Osteocyte (in vitro differentiated cells): ENCODE data around the gene LRRC56. TPM values are rescaled to one million over a fixed set of nuclear protein-coding genes. Genes with fewer than 3 reads are reported as not detected.

Source experiments
- DNase-seq: peaks from one replicate; pipeline ENCODE4 v3.0.0; 2021; ENCODE audit warnings: mixed read lengths; ENCODE audit not compliant: unreplicated experiment; ENCODE audit errors: extremely low spot score
- H3K27ac Mint-ChIP-seq: one replicate; pipeline ENCODE4 v1.8.0; 2021; ENCODE audit warnings: mild to moderate bottlenecking, mixed read lengths; ENCODE audit not compliant: unreplicated experiment
- H3K27me3 Mint-ChIP-seq: one replicate; pipeline ENCODE4 v1.8.0; 2021; ENCODE audit warnings: mixed read lengths; ENCODE audit not compliant: unreplicated experiment
- H3K36me3 Mint-ChIP-seq: one replicate; pipeline ENCODE4 v1.8.0; 2021; ENCODE audit warnings: mixed read lengths; ENCODE audit not compliant: unreplicated experiment
- H3K4me1 Mint-ChIP-seq: one replicate; pipeline ENCODE4 v1.8.0; 2021; ENCODE audit warnings: mixed read lengths; ENCODE audit not compliant: unreplicated experiment
- H3K4me3 Mint-ChIP-seq: one replicate; pipeline ENCODE4 v1.8.0; 2021; ENCODE audit warnings: mild to moderate bottlenecking, moderate library complexity, mixed read lengths; ENCODE audit not compliant: unreplicated experiment
- H3K9me3 Mint-ChIP-seq: one replicate; pipeline ENCODE4 v1.8.0; 2021; ENCODE audit warnings: mixed read lengths; ENCODE audit not compliant: unreplicated experiment
- total RNA-seq: library from RNA; stranded (reverse); gene quantifications from 2 replicates; pipeline ENCODE4 v1.2.1, GENCODE V29; 2021
- TF ChIP-seq, protein P1 (sequence below): fragments of 200-600 bp; sonication (generic); IDR thresholded peaks from 2 replicates; pipeline ENCODE4 v1.5.0; 2021; ENCODE audit warnings: antibody characterized with exemption, mild to moderate bottlenecking, moderate library complexity

LRRC56 gene
- total RNA-seq, 1 donor from 2014 or later: 3.7 TPM

DNA sequence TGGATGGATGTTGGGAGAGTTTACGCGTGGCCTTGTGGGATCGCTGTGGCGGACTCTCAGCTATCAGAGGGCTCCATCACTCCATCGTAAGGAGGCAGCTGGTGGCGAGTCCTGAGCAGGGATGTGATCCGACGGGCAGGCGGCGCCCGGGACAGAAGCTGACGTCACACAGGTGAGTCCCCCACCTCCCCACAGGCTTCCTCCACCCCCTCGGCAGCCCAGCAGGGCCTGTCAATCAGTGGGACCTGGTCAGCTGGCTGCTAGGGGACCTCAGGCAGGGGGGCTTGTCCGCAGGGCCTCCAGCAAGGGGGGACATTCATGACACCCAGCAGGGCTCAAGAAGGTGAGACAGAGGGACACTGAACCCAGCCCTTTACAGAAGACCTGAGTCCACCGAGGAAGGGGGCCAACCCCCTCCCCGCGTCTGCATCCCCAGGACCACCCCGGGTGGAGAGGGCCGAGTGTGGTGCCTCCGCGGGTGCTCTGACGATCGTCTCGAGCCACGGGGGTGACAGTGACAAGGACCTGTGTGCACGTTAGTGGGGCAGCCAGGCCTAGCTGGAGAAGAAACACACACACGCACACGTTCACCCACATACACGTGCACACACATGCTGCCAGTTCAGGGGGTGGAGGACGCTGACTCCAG, 9.0 kb upstream of the LRRC56 start:
- Mint-ChIP-seq H3K36me3 (peaks cover 6% of the 10 kb centered on the region), H3K27me3 (no peaks in the 10 kb centered on the region), H3K9me3 (no peaks in the 10 kb centered on the region), H3K27ac (no peak overlapping the region), H3K4me3 (no peak overlapping the region), H3K4me1 (no peaks in the 10 kb centered on the region)
- no peak for DNase-seq
- TF ChIP-seq, protein P1, sequence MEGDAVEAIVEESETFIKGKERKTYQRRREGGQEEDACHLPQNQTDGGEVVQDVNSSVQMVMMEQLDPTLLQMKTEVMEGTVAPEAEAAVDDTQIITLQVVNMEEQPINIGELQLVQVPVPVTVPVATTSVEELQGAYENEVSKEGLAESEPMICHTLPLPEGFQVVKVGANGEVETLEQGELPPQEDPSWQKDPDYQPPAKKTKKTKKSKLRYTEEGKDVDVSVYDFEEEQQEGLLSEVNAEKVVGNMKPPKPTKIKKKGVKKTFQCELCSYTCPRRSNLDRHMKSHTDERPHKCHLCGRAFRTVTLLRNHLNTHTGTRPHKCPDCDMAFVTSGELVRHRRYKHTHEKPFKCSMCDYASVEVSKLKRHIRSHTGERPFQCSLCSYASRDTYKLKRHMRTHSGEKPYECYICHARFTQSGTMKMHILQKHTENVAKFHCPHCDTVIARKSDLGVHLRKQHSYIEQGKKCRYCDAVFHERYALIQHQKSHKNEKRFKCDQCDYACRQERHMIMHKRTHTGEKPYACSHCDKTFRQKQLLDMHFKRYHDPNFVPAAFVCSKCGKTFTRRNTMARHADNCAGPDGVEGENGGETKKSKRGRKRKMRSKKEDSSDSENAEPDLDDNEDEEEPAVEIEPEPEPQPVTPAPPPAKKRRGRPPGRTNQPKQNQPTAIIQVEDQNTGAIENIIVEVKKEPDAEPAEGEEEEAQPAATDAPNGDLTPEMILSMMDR: no peak

DNA sequence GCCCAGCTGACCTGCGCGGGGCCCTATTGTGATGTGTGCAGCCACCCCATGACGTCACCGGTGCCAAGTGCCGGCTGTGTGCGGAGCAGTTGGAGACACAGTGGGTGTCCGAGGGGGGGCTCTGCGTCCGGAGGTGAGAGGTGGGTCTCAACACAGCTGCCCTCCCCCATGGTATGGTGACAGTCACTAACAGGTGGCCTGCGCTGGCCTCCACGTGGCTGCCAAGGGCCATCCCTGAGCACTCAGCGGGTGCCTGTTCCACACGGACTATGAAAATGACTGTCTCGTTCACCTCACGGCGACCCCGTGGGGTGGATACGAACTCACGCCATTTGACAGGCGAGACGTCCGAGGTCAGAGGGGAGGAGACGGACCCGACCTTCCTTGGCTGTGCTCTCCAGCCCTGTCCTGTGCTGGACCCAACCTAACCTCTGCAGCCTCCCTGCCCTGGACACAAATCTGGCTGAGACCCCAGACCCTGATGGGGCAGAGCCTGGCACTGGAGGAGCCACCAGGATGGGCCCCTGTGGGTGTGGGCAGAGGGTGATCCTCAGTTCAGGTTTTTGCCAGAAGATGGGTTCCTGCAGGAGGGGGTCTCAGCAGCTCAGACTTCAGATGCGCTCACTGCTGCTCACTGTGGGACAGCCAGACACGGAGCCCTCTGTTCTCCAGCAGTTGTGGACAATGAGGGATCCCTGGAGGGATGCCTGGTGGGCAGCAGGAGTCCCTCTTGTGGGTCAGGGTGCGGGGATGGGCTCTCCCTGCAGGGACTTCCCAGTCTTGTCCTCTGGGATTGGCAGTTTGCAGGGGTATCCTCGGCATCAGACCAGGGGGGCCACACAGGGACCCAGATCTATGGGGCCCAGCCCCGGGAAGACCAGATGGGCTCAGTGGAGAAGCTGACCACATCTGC, 8.3 kb upstream of the LRRC56 start:
- Mint-ChIP-seq H3K27me3 (no peaks in the 10 kb centered on the region), H3K4me1 (peaks cover 3% of the 10 kb centered on the region), H3K9me3 (no peaks in the 10 kb centered on the region), H3K36me3 (peaks cover 6% of the 10 kb centered on the region), H3K4me3 (no peak overlapping the region), H3K27ac (no peak overlapping the region)
- no peak for DNase-seq
- TF ChIP-seq, protein P1: no peak

DNA sequence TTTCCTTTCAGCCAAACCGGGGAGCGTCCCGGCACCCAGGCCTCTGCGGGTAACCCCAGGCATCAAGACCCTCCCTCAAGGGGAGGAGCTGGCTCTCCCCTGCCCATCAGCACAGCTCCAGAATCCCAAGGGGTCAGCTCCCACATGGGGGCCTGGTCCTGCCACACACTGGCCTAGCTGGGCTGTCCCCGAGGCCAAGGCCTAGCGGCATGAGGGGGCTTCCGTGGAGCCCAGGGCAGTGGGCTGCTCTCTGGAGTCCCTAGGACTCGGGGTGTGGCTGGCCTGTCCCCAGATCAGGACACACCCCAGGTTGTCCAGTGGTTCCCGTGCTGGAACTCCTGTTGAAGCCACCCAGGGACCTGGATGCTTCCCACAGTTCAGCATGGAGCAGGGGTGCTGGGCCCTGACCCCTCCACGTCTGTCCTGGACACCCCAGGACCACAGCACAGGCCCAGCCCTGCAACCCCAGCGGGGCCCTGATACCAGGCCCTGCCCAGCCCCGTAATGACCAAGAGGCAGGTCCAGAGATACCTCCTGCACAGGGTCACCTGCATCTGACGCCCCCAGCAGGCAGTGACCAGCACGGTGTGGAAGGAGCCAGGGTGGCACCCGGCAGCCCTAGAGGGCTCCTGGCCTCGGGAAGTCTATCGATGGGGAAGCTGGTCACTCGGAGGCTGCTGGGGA, 7.5 kb upstream of the LRRC56 start:
- Mint-ChIP-seq H3K27ac (no peak overlapping the region), H3K4me3 (no peak overlapping the region), H3K9me3 (no peaks in the 10 kb centered on the region), H3K27me3 (no peaks in the 10 kb centered on the region), H3K4me1 (peaks cover 4% of the 10 kb centered on the region), H3K36me3 (peaks cover 6% of the 10 kb centered on the region)
- DNase-seq: no peak
- TF ChIP-seq, protein P1: no peak

DNA sequence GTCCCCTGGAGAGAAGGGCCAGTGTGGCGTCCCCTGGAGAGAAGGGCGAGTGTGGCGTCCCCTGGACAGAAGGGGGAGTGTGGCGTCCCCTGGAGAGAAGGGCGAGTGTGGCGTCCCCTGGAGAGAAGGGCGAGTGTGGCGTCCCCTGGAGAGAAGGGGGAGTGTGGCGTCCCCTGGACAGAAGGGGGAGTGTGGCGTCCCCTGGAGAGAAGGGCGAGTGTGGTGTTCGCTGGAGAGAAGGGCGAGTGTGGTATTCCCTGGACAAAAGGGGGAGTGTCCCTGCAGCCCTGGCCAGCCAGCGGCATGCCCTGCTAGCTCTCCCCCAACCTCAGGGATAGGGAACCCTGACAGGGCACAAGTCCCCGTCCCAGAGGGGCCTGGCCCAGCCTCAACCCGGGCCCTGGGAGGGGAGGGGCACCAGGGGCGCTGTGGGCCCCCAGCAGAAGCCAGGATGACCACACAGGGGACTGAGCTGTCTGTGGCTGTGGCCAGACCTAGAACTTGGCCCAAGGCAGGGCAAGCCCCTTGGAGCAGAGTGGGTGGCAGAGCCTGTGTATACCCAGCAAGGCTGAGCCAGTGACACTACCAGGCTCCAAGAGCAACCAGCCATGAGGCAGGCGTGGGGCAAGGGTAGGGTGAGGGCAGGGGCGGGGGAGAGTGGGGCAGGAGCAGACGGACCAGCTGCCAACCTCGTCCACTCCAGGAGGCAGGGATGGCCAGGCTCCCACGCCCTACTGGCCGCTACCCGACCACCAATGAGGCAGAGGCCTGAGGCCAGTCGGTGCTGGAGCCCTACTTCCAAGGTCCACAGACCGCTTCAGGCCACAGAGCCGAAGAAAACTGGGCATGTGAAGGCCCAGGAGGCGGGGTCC, 6.1 kb upstream of the LRRC56 start:
- TF ChIP-seq, protein P1: no peak
- peaks cover 6% of the 10 kb centered on the region for H3K4me1 Mint-ChIP-seq
- peaks cover 6% of the 10 kb centered on the region for H3K36me3 Mint-ChIP-seq
- DNase-seq: no peak
- H3K9me3 Mint-ChIP-seq: no peaks in the 10 kb centered on the region
- H3K27ac Mint-ChIP-seq: no peak overlapping the region
- no peaks in the 10 kb centered on the region for H3K27me3 Mint-ChIP-seq
- H3K4me3 Mint-ChIP-seq: no peak overlapping the region
